Fibroblast of lung (primary cell): ENCODE measurements around the gene EED. TPM values are rescaled to one million over a fixed set of nuclear protein-coding genes. Genes with fewer than 3 reads are reported as not detected.

Experiments used
- DNase-seq, 2 donors: peaks; one replicate each; pipeline versions ENCODE4 v3.0.0 to v3.0.0-alpha.2; 2010; ENCODE audit warnings: low read depth in 2 of 2
- H2AFZ ChIP-seq: 2 replicates; pipeline ENCODE4 v1.5.1; 2012; ENCODE audit warnings: low read length, control low read depth, inconsistent platforms
- H3K27ac ChIP-seq: 2 replicates; pipeline ENCODE4 v1.5.1; 2011; ENCODE audit warnings: low read length, control low read depth; ENCODE audit not compliant: insufficient read depth
- H3K27me3 ChIP-seq: 2 replicates; pipeline ENCODE4 v1.5.1; 2011; ENCODE audit warnings: mild to moderate bottlenecking, low read length; ENCODE audit not compliant: control insufficient read depth, insufficient read depth
- H3K36me3 ChIP-seq: 2 replicates; pipeline ENCODE4 v1.5.1; 2011; ENCODE audit warnings: low read length; ENCODE audit not compliant: control insufficient read depth, insufficient read depth
- H3K4me1 ChIP-seq: 2 replicates; pipeline ENCODE4 v1.5.1; 2011; ENCODE audit warnings: low read length; ENCODE audit not compliant: control insufficient read depth, insufficient read depth; ENCODE audit errors: extremely low read depth
- H3K4me2 ChIP-seq: 2 replicates; pipeline ENCODE4 v1.5.1; 2011; ENCODE audit warnings: low read length, control low read depth; ENCODE audit not compliant: insufficient read depth; ENCODE audit errors: extremely low read depth
- H3K4me3 ChIP-seq, 4 experiments: fragments of 200-600 bp in 1 of 4; sonication (generic) in 1 of 4; replicated peaks in 1 of 4; 2 replicates each; pipeline ENCODE4 v1.5.1; 2011 to 2016; ENCODE audit warnings: low read length in 4 of 4, low read depth in 3 of 4, mild to moderate bottlenecking in 3 of 4, control low read depth in 2 of 4, inconsistent platforms in 1 of 4, mixed read lengths in 1 of 4; ENCODE audit not compliant: insufficient read depth in 1 of 4; ENCODE audit errors: control extremely low read depth in 1 of 4
- H3K79me2 ChIP-seq: 2 replicates; pipeline ENCODE4 v1.5.1; 2012; ENCODE audit warnings: mild to moderate bottlenecking, low read length, inconsistent platforms; ENCODE audit not compliant: control insufficient read depth, insufficient read depth
- H3K9ac ChIP-seq: 2 replicates; pipeline ENCODE4 v1.5.1; 2011; ENCODE audit warnings: mild to moderate bottlenecking, low read length, control low read depth; ENCODE audit not compliant: insufficient read depth
- H3K9me3 ChIP-seq: 2 replicates; pipeline ENCODE4 v1.5.1; 2012; ENCODE audit warnings: low read depth, low read length; ENCODE audit not compliant: control insufficient read depth, insufficient read depth
- H4K20me1 ChIP-seq: 2 replicates; pipeline ENCODE4 v1.5.1; 2011; ENCODE audit warnings: low read length; ENCODE audit not compliant: control insufficient read depth, insufficient read depth; ENCODE audit errors: extremely low read depth
- CTCF ChIP-seq, 2 donors: IDR thresholded peaks in 1 of 2; conservative IDR thresholded peaks in 1 of 2; 1 replicate in 1 of 2; 2 replicates in 1 of 2; pipeline ENCODE4 v1.5.1; 2011 to 2012; ENCODE audit warnings: low read length in 2 of 2, control low read depth in 1 of 2, inconsistent platforms in 1 of 2, low read depth in 1 of 2, mild to moderate bottlenecking in 1 of 2
- EZH2 ChIP-seq: IDR thresholded peaks from 2 replicates; pipeline ENCODE4 v1.5.1; 2012; ENCODE audit warnings: low read length, control low read depth, mild to moderate bottlenecking; ENCODE audit errors: missing control alignments
- polyA plus RNA-seq, 2 donors: library from polyadenylated mRNA; depleted of rRNA in 1 of 2; stranded (reverse) in 1 of 2; unstranded in 1 of 2; fragments of >200 nt; gene quantifications; 2 replicates each; pipeline ENCODE4 v1.2.1, GENCODE V29; 2011 to 2012; ENCODE audit warnings: missing spikeins in 1 of 2
- total RNA-seq: library from RNA; depleted of rRNA; stranded (reverse); fragments of >200 nt; gene quantifications from 2 replicates; pipeline ENCODE4 v1.2.1, GENCODE V29; 2014

The EED gene
- total and polyA plus RNA-seq, 2 donors (not counting 1 experiment from before 2014, with no cell fraction given) = 13.0 to 22.3 TPM

- no peaks in the 10 kb centered on the region for H3K9me3 ChIP-seq
- no peak overlapping the region for H3K4me3 ChIP-seq
- no peak for DNase-seq
- H4K20me1 ChIP-seq = no peaks in the 10 kb centered on the region
- H3K4me2 ChIP-seq = no peak overlapping the region
- no peak overlapping the region for H2AFZ ChIP-seq
- no peaks in the 10 kb centered on the region for H3K36me3 ChIP-seq
- H3K9ac ChIP-seq = no peak overlapping the region
- H3K79me2 ChIP-seq = no peaks in the 10 kb centered on the region
- no peaks in the 10 kb centered on the region for H3K4me1 ChIP-seq
- H3K27me3 ChIP-seq = peaks cover 8% of the 10 kb centered on the region
- no peak for TF ChIP-seq EZH2
- TF ChIP-seq CTCF (conservative IDR thresholded peaks at IDR 0.05 in 1 of 2, IDR thresholded peaks at IDR 0.05 in 1 of 2; ENCODE audit: low read depth in 1 of 2, low read length in 2 of 2) = no peak
- no peak overlapping the region for H3K27ac ChIP-seq
Measured at GRCh38 chr11:86237267-86237804, 7.2 kb upstream of the EED start.

- H3K27ac ChIP-seq = no peak overlapping the region
- DNase-seq = no peak
Measured at GRCh38 chr11:86240164-86240563, 4.4 kb upstream of the EED start.

GRCh38 chr11:86241956-86242535 is 2.5 kb upstream of the EED start:
- Histone ChIP-seq H3K27me3 (peaks cover 10% of the 10 kb centered on the region), H3K79me2 (peaks cover 18% of the 10 kb centered on the region)

More at GRCh38 chr11:86240164-86240563, 4.4 kb upstream of the EED start:
- H3K27me3 ChIP-seq = peaks cover 10% of the 10 kb centered on the region
- no peaks in the 10 kb centered on the region for H3K4me1 ChIP-seq
- no peak overlapping the region for H2AFZ ChIP-seq
- H3K36me3 ChIP-seq = no peaks in the 10 kb centered on the region
- H4K20me1 ChIP-seq = no peaks in the 10 kb centered on the region
- H3K79me2 ChIP-seq = no peaks in the 10 kb centered on the region
- TF ChIP-seq CTCF (conservative IDR thresholded peaks at IDR 0.05 in 1 of 2, IDR thresholded peaks at IDR 0.05 in 1 of 2; ENCODE audit: low read depth in 1 of 2, low read length in 2 of 2) (no peak), EZH2 (no peak)
- no peaks in the 10 kb centered on the region for H3K9me3 ChIP-seq
- no peak overlapping the region for H3K4me3 ChIP-seq
- no peak overlapping the region for H3K4me2 ChIP-seq
- H3K9ac ChIP-seq = no peak overlapping the region

More at GRCh38 chr11:86241956-86242535, 2.5 kb upstream of the EED start:
- Histone ChIP-seq H3K9me3 (no peaks in the 10 kb centered on the region), H3K36me3 (no peaks in the 10 kb centered on the region), H3K9ac (no peak overlapping the region), H2AFZ (no peak overlapping the region), H4K20me1 (no peaks in the 10 kb centered on the region), H3K27ac (no peak overlapping the region), H3K4me3 (no peak overlapping the region), H3K4me1 (no peaks in the 10 kb centered on the region), H3K4me2 (no peak overlapping the region)
- DNase-seq = no peak
- TF ChIP-seq CTCF (conservative IDR thresholded peaks at IDR 0.05 in 1 of 2, IDR thresholded peaks at IDR 0.05 in 1 of 2; ENCODE audit: low read depth in 1 of 2, low read length in 2 of 2) = no peak
- no peak for TF ChIP-seq EZH2
